Stimulated activated CD8-positive, alpha-beta memory T cell treated with anti-CD3 and anti-CD28 coated beads, Interleukin-15, amount 100 ng/mL, for 48 hours (primary cell): ENCODE results near the gene NT5M.

Experiments used
- DNase-seq, 2 donors: peaks; one replicate each; pipeline ENCODE4 v3.0.0-alpha.2; 2020; ENCODE audit warnings: low read depth in 2 of 2

NT5M gene

DNA sequence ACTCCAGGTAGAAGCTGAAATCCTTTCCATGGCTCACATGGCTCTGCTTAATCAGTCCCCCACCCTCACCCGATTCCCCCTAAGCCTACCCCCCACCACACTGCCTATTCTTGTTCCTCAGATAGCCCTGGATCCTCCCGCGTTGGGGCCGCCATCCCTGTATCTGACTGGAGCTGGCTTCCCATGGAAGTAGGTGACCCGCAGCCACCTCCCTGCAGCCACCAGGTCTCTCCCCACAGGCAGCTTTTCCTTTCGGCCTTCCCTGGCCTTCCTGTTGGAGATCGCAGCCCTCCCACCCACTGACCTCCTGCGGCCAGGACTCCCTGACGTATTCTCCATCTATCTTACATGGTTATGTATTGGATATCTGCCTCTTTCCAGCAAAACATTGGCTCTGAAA is 91.3 kb downstream of the NT5M start:
- no peak for DNase-seq

DNA sequence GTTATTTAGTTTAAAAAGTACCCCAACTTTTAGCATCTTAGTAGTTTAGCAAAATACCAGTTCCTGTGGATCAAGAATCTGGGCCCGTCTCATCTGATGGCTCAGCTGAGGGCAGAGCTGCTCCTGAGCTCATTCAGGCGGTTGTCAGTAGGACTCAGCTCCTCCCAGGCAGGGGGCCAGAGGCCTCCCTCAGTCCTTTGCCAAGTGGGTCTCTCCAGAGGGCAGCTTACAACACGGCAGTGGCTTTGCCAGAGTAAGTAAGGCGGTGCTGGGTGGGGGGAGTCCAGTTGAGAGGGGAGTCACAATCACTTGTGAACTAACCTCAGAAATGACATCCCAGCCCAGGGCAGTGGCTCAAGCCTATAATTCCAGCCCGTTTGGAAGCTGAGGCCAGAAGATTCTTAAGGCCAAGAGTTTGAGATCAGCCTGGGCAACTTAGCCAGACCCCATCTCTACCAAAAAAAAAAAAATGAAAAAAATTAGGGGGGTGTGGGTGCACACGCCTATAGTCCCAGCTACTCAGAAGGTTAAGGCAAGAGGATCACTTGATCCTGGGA is 92.2 kb downstream of the NT5M start:
- no peak for DNase-seq

DNA sequence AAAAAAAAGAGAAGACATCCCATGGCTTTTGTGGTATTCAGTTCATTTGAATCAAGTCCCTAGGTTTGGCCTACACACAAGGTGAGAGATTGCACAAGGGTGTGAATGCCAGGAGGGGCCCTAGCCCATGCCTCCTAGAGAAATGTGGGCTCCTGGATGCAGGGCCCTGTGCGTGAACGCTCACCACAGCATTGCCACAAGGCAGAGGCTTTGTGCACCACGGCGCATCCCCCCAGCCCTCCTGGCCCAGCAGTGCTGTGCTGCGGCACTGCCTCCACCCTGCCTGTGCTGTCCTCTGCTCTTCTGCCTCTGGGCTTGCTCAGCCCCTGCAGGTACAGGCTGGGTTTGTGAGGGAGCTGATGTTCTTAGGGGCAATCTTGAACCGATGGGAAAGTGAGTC is 92.7 kb downstream of the NT5M start:
- no peak for DNase-seq
